ENCODE data around the gene LCE1B.

GRCh38 chr1:152776361-152776760 lies 35.4 kb upstream of the LCE1B start:
- TF ChIP-seq CTCF (IDR thresholded peaks at IDR 0.05) (no peak), EZH2 (IDR thresholded peaks at IDR 0.05; ENCODE audit: borderline replicate concordance, insufficient read depth, low read depth, low read length, poor library complexity, severe bottlenecking) (no peak)
